Non-pigmented ciliary epithelial cell (primary cell): ENCODE data around the gene LGALS8.
A peak's percentile ranks its signal among the peaks of the same experiment; 100 is the strongest.
"Not testable (repeated sequence)": the region's sequence is repeated elsewhere in the genome, so short reads cannot be mapped to it uniquely, and the experiment has no call there.

Experiments used
- DNase-seq: peaks from one replicate; pipeline ENCODE4 v3.0.0-alpha.2; 2010; ENCODE audit warnings: low read depth

Gene LGALS8

DNA sequence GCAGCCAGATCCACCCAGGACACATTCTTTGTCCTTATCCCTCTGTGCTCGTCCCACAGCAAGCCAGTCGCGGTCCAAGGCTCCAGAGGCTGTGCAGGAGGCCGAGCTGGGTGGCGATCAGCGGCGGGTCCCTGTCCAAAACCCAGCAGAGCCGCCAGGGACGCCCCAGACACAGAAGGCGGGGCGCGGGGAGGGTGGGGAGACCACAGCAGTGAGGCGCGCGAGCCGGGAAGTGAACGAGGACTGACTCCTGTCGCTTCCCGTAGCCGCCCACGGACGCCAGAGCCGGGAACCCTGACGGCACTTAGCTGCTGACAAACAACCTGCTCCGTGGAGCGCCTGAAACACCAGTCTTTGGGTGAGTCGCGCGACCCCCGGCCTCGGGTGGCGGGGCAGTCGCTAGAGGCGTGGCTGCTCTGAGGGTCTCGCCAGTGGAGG, at the start of gene LGALS8:
Gene LGALS8, plus strand, starts transcription at position 279 of the 438 bp plus-strand sequence. CDS start 2,089 bp downstream, outside the sequence.
- DNase-seq: no peak

DNA sequence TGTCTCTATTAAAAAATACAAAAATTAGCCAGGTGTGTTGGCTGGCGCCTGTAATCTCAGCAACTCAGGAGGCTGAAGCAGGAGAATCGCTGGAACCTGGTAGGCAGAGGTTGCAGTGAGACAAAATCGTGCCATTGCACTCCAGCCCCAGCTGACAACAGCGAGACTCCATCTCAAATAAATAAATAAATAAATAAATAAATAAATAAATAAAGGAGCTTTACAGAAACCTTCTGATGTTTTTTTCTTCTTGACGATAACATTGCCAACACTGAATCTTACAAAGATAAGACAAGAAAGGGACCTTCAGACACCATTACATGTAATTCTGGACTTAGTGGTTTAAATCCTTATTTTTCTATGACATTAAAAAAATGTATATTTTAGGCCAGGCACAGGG, 47.8 kb upstream of the LGALS8 start:
- DNase-seq: no peak

DNA sequence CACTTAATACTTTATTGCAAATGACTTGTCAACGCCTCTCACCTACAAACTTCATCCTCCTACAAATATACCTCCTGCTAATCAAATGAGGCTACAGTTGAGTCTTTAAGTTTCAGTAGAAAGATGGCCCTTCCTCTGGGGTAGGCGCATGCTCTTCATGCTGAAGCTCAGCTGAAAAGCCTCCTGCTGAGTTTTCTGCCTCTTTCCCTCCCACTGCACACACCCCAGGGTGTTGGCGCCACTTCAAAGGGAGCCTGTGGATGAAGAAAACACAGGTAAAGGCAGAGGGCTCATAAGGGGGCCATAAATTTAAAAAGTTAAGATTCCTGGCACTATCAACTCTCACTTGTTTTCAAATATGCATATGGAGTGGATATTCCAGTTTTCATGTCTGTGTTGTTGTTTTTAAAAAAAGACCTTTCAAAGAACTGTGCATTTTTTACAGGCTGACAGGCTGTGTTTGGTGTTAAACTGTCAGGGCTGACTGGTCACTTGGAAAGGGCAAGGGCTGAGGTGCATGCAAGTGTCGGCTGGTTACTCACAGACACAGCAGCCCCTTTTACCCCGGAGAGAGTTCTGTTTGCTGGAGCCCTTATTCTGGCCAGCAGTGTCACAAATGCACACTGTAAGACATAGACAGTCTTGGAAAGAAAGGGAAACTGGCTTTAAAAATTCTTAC, 42.9 kb upstream of the LGALS8 start:
- no peak for DNase-seq

DNA sequence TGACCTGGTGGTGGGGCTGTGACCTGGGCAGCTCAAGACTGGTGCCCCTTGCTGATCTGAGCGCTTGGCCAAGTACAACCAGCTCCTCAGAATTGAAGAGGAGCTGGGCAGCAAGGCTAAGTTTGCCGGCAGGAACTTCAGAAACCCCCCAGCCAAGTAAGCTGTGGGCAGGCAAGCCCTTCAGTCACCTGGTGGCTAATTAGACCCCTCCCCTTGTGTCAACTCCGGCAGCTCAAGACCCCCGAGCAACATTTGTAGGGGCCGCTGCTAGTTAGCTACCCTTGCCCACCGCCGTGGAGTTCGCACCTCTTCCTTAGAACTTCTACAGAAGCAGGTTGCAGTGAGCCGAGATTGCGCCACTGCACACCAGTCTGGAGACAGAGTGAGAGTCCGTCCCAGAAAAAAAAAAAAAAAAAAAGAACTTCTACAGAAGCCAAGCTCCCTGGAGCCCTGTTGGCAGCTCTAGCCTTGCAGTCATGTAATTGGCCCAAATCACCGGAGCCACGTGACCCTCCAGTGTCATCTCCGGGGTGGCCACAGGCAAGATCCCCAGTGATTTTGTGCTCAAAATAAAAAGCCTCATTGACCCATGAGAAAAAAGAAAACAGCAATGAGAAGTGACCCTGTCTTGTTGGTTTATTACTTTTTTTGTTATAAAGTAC, 39.3 kb upstream of the LGALS8 start:
- no peak for DNase-seq

DNA sequence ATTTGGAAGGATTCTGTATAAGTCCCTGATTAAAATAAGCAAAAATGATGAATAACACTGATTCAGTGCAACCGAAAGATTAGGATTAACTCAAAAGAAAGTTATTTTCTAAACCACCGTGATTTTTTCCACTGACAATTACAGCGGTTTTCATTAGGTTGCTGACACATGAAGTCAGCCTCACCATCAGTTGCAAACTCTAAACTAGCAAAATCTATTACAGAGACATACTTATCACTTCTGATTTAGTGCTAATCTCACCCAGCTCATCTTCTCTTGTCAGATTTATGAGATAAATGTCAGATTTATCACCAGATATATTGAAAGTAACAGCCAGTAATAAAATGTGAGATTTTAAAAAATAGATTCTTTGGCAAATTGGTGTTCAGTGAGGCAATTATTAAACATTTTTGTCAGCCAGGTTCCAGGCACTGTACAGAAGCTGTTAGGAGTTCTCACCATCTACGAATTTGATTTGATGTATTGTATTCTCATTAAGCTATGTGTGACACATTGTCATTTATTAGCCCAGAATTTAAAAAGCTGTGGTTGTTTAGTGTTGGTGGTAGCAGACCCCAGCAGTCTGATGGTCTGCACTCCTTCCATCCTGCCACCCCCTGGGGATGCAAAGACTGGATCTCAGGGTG, 37.3 kb upstream of the LGALS8 start:
- no peak for DNase-seq

DNA sequence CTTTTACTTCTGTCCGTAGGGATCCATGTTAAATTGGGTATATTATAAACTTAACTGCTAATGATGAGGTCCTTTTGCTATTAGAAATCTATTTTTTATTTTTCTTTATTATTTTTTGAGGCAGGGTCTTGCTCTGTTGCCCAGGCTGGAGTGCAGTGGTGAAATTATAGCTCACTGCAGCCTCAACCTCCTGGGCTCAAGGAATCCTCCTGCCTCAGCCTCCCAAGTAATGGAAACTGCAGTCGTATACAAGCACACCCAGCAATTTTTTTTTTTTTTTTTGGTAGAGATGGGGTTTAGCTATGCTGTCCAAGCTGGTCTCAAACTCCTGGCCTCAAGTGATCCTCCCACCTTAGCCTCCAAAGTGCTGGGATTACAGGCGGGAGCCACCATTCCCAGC, 34.6 kb upstream of the LGALS8 start:
- DNase-seq: not testable (repeated sequence)

DNA sequence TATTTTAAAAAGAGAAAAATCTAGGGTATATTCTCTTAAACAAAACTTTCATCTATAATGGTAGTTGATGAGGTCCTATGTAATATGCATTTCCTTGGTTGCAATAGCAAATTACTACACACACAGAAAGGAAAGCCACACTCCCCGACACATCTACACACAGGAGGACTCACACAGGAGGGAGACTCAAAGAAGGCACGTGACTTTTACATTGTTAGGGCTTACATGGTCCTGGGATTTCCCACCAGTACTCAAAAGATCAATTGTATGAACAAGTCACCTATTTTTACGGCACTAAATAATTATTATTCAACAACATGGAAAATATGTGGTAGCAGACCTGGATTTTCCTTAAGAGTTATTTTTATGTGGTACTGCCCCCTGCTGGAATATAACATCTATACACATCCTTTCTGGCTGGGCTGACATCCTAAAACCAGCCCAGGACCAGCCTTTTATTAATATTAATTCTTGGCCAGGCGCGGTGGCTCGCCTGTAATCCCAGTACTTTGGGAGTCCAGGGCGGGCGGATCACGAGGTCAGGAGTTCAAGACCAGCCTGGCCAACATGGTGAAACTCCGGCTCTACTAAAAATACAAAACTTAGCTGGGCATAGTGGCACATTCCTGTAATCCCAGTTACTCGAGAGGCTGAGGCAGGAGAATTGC, 33.9 kb upstream of the LGALS8 start:
- peak; percentile 23 for DNase-seq

DNA sequence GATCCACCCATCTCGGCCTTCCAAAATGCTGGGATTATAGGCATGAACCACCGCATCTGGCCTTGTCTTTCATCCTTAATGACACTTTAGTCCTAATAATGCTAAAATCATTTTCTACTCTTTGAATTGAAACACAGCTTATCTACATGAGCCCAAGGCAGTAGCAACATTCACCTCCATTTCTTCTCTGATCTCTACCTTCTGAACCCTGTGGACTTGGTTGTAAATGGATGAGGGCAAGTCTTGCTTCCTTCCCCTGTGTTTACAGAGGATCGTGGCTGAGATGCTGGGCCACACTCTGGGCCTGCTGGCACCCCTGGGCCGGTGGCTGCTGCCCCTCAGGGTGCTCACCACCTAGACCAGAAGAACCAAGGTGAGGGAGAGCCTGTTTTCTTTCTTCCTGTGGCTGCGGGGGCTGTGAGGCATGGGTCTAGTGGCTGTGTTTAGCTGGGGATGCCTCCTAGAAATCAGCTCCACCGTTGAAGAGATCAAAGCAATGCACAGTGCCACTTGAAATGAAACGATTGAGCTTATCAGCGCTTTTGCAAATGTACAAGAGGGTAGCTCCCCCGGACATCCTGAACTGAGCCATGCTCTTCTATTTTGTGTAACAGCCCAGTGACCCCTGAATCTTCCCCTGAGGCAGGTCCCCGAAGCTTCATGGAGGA, 32.2 kb upstream of the LGALS8 start:
- no peak for DNase-seq

DNA sequence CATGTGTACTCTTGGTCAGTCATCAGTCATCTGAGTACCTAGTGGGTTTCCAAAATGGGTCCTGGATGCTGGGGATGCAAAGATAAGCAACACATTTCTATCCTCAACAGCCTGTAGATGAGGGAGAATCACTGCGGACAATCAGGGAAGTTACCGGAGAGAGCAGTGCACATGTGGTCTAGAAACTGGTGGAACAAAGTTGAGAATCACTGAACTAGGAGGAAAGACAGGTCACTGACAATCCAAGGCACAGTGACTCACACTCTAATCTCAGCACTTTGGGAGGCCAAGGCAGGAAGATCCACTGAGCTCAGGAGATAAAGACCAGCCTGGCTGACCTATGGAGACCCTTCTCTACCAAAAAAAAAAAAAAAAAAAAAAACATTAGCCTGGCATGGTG, 31.4 kb upstream of the LGALS8 start:
- DNase-seq: no peak

DNA sequence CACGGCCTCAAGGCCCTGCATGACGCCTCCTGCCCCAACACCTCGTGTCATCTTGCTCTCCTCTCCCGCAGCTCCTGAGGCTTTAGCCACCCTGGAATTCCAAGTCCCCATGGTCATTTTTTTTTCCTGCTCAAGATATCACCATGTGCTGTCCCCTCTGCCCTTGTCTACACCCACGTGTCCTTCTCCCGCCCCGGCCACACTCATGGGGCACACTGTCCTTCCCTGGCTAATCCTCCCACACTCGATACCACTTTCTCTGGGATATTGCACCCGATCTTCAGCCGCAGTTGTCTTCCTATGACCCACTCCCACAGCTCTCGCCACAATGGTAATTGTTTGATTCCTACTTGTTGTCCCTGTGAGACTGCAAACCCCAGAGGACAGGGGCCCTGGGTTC, 29.7 kb upstream of the LGALS8 start:
- no peak for DNase-seq

DNA sequence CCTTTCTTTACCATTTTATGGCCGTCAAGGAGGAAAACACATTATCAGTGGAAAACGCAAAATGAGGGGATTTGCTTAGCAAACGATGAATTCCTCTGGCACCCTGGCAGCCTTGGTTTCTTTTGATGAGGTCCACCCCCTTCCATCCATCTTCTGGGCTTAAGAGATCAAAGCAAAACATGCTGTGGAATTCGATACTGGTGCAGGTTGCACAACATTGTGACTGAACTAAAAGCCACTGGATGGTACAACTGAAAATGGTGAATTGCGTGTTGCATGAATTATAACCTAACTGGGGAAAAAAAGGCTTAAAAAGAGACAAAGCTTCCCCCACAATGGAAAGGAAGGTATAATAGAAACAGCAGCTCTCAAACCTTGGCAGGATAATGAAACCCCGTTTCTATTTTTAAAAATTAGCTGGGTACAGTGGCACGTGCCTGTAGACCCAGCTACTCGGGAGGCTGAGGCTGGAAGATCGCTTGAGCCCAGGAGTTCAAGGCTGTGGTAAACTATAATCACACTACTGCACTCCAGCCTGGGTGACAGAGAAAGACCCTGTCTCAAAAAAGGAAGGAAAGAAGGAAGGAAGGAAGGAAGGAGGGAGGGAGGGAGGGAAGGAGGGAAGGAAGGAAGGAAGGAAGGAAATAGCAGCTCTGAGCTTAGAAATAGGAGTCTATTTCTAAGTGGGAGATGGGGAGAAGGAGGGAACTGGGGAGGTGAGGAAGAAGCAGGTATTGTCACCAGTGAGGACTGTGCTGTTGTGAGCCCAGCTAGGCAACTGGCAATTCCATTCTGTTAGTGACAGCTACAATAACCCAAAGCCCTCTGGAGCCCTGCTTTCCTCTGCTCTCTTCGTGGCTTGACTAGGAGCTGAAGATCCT, 29.0 kb upstream of the LGALS8 start:
- no peak for DNase-seq

DNA sequence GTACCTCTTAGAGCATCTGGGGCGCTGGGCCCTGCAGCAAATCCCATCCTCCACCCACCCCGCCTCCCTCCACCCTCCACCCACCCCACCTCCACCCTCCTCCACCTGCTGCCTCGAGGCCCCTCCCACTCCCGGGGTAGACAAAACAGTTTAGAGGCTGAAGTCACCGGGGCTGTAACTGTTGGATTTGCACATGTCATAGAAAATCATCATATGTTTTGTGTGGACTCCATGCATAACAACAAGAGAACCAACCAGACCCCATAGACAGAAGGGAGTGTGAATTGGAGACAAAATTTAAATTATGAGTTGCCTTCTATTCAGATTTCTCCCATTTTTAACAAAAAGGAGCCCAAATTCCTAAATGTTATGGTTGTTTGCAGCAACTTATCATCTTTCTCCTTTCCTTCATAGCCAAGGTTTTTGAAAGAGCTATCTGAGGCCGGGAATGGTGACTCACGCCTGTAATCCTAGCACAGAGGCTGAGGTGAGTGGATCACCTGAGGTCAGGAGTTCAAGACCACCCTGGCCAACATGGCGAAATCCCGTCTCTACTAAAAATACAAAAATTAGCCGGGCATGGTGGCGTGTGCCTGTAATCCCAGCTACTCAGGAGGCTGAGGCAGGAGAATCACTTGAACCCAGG, 28.2 kb upstream of the LGALS8 start:
- no peak for DNase-seq

DNA sequence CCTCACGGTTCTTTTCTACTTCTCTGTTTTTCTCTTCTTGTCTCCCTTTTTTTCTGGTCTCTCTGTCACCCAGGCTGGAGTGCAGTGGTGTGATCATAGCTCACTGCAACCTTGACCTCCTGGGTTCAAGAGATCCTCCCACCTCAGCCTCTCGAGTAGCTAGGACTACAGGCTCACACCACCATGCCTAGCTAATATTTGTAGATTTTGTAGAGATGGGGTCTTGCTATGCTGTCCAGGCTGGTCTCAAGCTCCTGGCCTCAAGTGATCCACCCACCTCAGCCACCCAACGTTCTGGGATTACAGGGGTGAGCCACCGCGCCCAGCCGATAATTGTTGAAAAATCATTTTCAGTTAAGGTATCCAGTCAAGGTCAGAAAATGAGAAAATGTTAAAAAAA, 25.9 kb upstream of the LGALS8 start:
- no peak for DNase-seq

DNA sequence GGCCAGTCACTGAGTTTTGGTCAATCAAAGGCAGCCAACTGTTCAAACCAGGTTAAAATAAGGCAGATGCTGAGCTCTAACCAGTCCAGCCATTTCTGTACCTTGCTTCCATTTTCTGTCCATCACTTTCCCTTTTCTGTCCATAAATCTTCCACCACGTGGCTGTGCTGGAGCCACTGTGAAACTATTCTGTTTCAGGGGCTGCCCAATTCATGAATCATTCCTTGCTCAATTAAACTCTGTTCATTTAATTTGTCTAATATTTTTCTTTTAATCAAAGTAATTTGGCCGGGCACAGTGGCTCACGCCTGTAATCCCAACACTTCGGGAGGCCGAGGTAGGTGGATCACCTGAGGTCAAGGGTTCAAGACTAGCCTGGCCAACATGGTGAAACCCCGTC, 22.7 kb upstream of the LGALS8 start:
- DNase-seq: no peak

DNA sequence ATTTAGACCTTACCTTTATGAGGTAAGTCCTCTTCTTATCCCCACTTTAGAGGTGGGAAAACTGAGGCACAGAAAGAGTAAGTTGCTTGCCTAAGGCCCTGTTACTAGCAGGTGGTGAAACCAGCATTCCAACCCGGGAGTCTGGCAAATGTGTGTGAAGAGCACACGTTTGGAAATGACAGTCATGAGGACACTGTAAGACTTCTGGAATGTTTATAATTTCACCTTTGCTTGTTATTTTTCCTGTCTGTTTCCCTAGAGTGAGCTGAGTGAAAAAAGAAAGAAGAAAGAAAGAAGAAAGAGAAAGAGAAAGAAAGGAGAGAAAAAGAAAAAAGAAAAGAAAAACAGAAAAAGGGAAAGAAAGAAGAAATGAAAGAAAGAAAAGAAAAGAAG, 21.2 kb upstream of the LGALS8 start:
- peak; percentile 42 for DNase-seq

DNA sequence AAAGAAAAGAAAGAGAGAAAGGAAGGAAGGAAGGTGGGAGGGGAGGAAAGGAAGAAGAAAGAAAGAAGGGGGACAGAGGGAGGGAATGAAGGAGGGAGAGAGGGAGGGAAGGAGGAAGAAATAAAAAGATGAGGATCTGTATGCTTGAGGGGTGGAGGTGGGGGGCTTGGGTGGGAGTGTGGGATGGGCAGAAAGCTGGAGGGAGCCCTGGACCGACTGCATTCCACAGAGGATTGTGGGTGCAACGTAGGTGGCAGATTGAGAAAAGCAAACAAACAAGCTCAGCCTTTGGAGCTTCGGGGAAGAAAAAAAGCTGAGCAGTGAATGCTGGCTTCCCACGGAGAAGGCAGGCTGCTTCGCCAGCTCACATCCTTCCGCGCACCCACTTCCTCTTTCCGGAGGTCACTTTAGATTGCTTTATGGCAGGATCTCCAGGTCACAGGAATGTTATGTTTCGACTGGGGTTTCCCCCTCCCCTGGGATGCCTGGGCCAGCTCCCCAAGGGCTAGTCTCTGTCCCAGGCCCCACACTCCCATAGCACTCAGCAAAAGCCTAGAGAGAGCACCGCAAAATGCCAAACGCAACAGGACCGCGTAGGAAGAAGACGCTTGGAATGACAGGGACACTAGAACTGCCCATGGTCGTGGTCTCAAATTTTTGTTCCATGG, 20.7 kb upstream of the LGALS8 start:
- DNase-seq: peak; percentile 76

DNA sequence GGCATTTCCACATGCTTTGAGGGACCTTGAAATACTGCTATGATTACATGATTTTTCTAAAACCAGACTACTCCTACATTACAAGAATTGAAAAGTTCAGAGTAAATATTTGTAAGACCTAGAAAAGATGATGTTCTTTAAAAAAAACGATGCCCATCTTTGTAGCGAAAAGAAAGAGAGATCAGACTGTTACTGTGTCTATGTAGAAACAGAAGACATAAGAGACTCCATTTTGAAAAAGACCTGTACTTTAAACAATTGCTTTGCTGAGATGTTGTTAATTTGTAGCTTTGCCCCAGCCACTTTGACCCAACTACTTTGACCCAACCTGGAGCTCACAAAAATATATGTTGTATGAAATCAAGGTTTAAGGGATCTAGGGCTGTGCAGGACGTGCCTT, 19.4 kb upstream of the LGALS8 start:
- not testable (repeated sequence) for DNase-seq

DNA sequence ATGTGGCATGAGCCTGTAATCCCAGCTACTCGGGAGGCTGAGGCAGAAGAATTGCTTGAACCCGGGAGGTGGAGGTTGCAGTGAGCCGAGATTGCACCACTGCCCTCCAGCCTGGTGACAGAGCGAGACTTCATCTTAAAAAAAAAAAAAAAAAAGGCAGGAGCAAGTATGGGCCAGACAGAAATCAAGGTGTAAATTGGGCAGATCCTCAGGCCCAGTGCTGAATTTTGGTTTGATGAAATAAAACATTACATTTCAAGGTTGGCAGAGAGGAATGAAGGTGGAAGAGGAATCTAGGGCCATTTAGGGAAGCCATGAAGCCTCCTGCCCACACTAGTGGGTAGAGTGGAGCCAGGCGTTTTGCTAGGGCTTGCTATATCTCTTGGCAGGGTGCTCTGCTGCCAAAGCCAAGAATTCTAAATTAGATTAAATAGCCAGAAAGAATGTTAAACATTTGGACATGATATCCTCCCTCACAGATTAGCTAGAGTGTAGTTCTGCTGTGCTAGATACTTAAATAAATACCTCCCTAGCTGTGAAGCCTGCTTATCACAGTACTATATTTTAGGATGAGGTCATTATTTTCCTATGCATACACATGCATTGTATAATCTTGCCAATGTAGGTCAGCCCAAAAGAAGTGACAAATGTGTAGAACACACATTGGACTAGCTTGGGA, 16.6 kb upstream of the LGALS8 start:
- peak; percentile 27 for DNase-seq

DNA sequence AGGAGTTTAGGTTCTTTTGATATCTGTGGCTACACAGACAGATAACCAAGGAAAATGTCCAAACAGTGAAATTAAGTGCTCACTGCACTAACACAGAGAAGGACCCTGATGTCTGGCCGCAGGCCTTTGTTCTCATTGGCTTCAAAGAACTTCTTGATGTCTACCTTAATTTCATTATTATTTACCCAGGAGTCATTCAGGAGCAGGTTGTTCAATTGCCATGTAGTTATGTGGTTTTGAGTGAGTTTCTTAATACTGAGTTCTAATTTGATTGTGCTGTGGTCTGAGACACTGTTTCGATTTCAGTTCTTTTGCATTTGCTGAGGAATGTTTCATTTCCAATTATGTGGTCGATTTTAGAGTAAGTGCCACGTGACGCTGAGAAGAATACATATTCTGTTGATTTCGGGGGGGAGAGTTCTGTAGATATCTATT, 15.2 kb upstream of the LGALS8 start:
- no peak for DNase-seq

DNA sequence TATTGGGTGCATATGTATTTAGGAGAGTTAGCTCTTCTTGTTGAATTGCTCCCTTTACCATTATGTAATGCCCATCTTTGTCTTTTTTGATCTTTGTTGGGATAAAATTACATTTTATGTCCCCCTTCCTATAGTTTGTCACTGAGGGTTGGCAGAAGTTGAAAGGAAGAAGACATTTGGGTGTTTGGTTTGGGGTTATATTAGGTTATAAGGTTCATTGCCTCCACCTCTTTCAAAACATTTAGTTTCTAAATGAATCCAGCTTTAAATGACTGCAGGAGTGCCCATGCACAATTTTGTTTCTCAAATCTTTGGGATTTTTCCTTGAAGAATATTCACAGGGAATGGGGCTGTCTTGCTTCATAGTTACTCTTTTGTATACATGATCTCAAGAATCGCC, 14.6 kb upstream of the LGALS8 start:
- no peak for DNase-seq
